ENCODE measurements around the gene GPATCH2L.

GPATCH2L gene

GRCh38 chr14:76256545-76256944, 104.8 kb downstream of the GPATCH2L start:
- no peak for DNase-seq (ENCODE audit: low spot score)

GRCh38 chr14:76257111-76257803, 105.5 kb downstream of the GPATCH2L start:
- DNase-seq (ENCODE audit: low spot score) = no peak

- no peak for DNase-seq (ENCODE audit: low spot score)
These were observed 106.2 kb downstream of the GPATCH2L start for GRCh38 chr14:76257842-76258397.

- DNase-seq (ENCODE audit: low spot score) = no peak
These were observed 107.5 kb downstream of the GPATCH2L start for GRCh38 chr14:76259029-76259735.

GRCh38 chr14:76260749-76261148, 109.0 kb downstream of the GPATCH2L start:
- no peak for DNase-seq (ENCODE audit: low spot score)

- no peak for DNase-seq (ENCODE audit: low spot score)
These were observed 109.7 kb downstream of the GPATCH2L start for GRCh38 chr14:76261371-76261811.

- no peak for DNase-seq (ENCODE audit: low spot score)
These were observed 110.9 kb downstream of the GPATCH2L start for GRCh38 chr14:76262641-76263040.
